ENCODE results near the gene NLRP6.
"Not testable (repeated sequence)": the region's sequence is repeated elsewhere in the genome, so short reads cannot be mapped to it uniquely, and the experiment has no call there.

NLRP6 gene

GRCh38 chr11:282630-283360, 4.6 kb downstream of the NLRP6 start:
- no peak for TF ChIP-seq CTCF (IDR thresholded peaks at IDR 0.05; ENCODE audit: low read length, missing control alignments)
- no peak overlapping the region for H3K4me3 ChIP-seq (replicated peaks; ENCODE audit: low read depth, low read length)

GRCh38 chr11:283405-284104, 5.3 kb downstream of the NLRP6 start:
- no peak overlapping the region for H3K4me3 ChIP-seq (replicated peaks; ENCODE audit: low read depth, low read length)
- no peak for DNase-seq (ENCODE audit: low read depth)
- no peak for TF ChIP-seq CTCF (IDR thresholded peaks at IDR 0.05; ENCODE audit: low read length, missing control alignments)

More at GRCh38 chr11:282630-283360, 4.6 kb downstream of the NLRP6 start:
- no peak for DNase-seq (ENCODE audit: low read depth)

- no peak overlapping the region for H3K4me3 ChIP-seq (replicated peaks; ENCODE audit: low read depth, low read length)
- no peak for DNase-seq (ENCODE audit: low read depth)
- TF ChIP-seq CTCF (IDR thresholded peaks at IDR 0.05; ENCODE audit: low read length, missing control alignments): no peak
Measured at GRCh38 chr11:284105-285020, 6.2 kb downstream of the NLRP6 start.

- DNase-seq (ENCODE audit: low read depth): no peak
- no peak overlapping the region for H3K4me3 ChIP-seq (replicated peaks; ENCODE audit: low read depth, low read length)
Measured at GRCh38 chr11:285021-285893, 7.0 kb downstream of the NLRP6 start.

GRCh38 chr11:285894-286220, 7.7 kb downstream of the NLRP6 start:
- no peak for TF ChIP-seq CTCF (IDR thresholded peaks at IDR 0.05; ENCODE audit: low read length, missing control alignments)
- no peak for DNase-seq (ENCODE audit: low read depth)
- H3K4me3 ChIP-seq (replicated peaks; ENCODE audit: low read depth, low read length): no peak overlapping the region

More at GRCh38 chr11:285021-285893, 7.0 kb downstream of the NLRP6 start:
- TF ChIP-seq CTCF (IDR thresholded peaks at IDR 0.05; ENCODE audit: low read length, missing control alignments): no peak

GRCh38 chr11:286977-287820, 9.0 kb downstream of the NLRP6 start:
- H3K4me3 ChIP-seq (replicated peaks; ENCODE audit: low read depth, low read length): not testable (repeated sequence)

More at GRCh38 chr11:286977-287820, 9.0 kb downstream of the NLRP6 start:
- not testable (repeated sequence) for DNase-seq (ENCODE audit: low read depth)

Measured in fibroblast of pulmonary artery (primary cell).